H54 (cell line): ENCODE measurements around the gene ANKRD60.

ENCODE experiments used
- DNase-seq: peaks from one replicate; pipeline ENCODE4 v3.0.0; 2011; ENCODE audit warnings: low spot score, mixed read lengths; ENCODE audit not compliant: insufficient read length
- FAIRE-seq: peaks from 3 replicates; lab custom pipeline; 2011; peaks lifted over from hg19 to GRCh38; lab: Jason Lieb, UNC
- POLR2A ChIP-seq: IDR thresholded peaks from 2 replicates; pipeline ENCODE4 v1.6.1; 2011; ENCODE audit warnings: low read depth, mild to moderate bottlenecking, low read length

Gene ANKRD60

DNA sequence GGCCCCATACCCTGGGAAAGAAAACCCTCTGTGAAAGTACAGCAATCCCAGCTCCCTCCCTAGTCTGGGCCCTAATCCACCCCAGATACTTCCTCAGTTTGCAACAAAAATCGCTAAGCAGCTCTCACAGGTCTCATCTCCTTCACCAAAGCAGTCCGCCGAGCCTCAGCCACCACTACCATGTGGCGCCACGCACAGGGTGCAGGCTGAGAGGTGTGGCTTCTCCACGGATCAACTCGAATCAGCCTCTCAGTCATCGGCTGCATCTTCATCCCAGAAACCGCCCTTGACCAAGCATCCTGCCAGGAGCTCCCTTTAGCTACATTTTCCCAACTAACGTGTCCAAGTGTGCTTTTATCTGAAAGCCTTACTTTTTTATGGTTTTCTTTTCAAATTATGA, 50.7 kb downstream of the ANKRD60 start:
- no peak for TF ChIP-seq POLR2A
- no peak for FAIRE-seq

DNA sequence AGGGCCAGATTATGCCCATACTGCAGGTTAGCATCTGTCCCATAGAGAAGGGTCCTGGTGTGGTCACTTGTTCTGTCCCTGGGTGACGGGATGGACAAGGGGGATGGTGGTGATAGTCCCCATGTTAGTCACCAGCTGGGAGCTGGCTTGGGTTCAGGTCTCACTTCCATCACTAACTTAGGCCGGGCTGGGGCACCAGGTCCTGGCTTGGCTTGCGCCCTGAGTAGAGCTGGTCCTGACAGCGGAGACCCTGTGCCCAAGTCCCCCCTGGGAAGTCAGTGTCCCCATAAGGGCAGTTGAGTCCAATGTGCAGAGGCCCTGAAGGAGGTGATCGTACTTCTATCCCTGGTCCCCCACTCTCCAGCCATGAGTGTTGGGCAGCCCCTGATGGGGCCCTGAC, 52.6 kb downstream of the ANKRD60 start:
- FAIRE-seq: no peak
- TF ChIP-seq POLR2A: no peak
- DNase-seq: no peak

More for the DNA sequence above, 50.7 kb downstream of the ANKRD60 start:
- DNase-seq: no peak

GRCh38 chr20:58175425-58175824, 53.0 kb downstream of the ANKRD60 start:
- DNase-seq (no peak), FAIRE-seq (no peak)
- TF ChIP-seq POLR2A: no peak

DNA sequence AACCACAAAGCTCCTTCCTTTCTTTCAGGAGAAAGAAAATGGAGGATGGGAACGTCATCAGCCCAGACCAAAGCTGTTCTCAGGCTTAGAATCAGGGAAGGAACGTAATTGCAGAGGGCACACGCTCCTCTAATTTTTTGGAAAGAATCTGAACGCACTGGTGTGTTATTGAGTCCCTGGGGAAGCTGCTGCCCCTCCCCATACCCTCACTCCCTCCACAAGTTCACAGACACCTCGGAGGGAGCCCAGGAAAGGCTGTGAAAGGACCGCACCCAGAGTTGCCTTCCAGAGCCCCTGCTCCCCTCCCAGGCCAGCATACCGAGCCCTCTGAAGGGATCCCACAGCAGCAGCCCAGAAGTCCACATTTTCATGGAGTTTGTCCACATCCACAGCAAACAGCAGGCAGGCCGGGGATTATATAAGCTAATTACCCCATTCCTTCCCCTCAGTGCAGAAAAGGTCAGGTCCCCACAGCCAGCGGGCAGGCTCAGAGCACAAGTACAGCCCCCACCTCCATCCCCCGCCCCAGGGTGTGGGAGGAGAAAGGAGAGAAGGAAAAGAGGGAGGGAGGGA, 53.7 kb downstream of the ANKRD60 start:
- TF ChIP-seq POLR2A: no peak
- FAIRE-seq: no peak
- no peak for DNase-seq

DNA sequence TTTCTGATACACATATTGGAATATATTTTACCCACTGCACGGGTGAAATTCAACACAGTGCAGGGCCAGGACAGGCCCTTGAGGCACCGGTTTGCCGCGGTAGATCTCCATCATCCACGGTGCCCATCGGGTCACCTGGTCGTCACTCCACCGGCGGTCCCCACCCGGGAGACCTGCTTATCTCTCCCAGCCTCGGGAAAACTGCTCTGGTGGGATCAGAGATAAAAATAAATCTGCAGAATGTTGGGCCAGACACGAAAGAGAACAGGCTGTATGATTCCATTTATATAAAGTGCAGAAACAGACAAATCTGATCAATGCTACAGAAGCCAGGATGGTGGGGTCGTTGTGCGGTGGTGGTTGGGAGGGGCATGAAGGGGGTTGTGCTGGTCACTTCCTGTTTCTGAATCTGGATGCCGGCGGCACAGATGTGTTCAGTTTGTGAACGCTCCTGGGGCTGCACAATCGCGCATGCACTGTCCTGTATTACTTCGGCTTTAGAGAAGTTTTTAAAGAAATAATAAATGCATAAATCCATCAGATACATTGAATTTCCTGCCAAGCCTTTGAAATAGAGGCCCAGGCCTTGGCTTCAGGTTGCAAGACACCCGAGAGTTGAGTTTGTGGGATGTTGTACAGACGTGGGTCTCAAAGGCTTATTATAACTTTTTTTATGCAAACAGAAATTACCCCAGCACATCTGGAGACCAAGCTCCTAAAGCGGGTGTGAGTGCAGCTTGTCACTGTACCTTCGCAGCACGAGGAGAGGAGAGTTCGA, 54.3 kb downstream of the ANKRD60 start:
- TF ChIP-seq POLR2A: no peak
- FAIRE-seq: no peak
- DNase-seq: no peak

DNA sequence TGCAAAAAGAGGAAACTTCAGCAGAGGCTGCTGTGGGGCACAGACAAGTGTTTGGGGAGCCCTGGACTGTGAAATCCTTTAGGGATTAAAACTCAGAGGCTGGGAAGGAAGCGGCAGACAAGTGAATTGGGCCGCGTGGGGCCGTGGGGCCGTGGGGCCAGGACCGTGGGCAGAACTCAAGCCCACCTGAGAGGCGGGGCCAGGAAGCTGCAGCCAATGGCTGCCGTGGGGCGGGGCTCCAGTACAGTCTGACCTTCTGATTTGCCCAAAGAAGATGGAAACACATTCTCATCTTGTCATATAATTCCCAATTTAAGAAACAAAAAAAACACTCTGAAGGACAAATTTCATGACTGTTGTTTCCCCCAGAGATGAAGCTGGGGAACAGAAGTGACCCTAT, 55.4 kb downstream of the ANKRD60 start:
- no peak for DNase-seq
- TF ChIP-seq POLR2A: no peak
- FAIRE-seq: no peak

- TF ChIP-seq POLR2A: no peak; the same call in 1 of the 2 replicates
- no peak for DNase-seq
- FAIRE-seq: no peak
Observed at GRCh38 chr20:58171796-58172425, 56.5 kb downstream of the ANKRD60 start.

DNA sequence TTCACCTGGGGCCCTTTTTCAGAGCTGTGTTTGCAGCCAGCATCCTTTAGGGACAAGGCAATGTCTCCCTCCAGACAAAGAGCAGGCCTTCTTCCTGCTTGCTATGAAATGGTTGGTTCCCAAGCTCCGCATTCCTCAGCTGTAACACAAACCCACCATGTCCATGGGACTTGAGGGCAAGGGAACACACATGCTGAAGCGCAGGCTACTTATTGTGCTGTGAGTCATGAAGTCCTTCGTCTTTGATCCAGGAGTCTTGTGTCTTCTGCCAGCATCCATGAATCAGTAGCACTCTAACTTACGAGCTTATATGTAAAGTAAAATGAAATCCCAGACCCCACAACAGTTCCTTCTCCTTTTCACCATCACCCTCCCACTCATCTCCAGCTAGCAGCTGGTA, 59.0 kb downstream of the ANKRD60 start:
- DNase-seq: no peak
- no peak for FAIRE-seq
- TF ChIP-seq POLR2A: no peak

GRCh38 chr20:58168843-58169242, 59.6 kb downstream of the ANKRD60 start:
- no peak for TF ChIP-seq POLR2A
- FAIRE-seq (no peak), DNase-seq (no peak)

DNA sequence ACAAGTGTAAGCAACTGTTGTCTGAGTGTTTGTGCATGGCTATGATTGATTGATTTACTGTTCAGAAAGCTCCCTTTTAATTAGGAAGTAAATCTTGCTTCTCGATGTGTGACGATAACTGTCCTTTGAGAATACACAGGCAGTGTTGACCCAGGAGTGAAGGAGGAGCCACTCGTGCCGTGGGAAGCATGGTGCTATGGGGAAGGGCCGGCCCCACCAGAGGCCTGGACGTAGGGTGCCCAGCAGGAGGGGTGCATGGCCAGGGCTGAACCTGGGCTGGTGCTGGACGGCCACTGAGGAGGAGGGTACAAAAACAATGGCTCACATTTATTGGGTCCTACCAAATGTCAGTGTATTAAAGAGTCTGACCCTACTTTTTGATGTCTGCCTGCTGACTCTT, 60.7 kb downstream of the ANKRD60 start:
- TF ChIP-seq POLR2A: no peak
- DNase-seq (no peak), FAIRE-seq (no peak)
